HepG2 (cell line): Measurements from ENCODE around the gene ESYT2. TPM values are rescaled to one million over a fixed set of nuclear protein-coding genes. Genes with fewer than 3 reads are reported as not detected.
A peak's percentile ranks its signal among the peaks of the same experiment; 100 is the strongest.
"Not testable (repeated sequence)": the region's sequence is repeated elsewhere in the genome, so short reads cannot be mapped to it uniquely, and the experiment has no call there.

Source experiments
- ATAC-seq: fragments of 200-7000 bp; cut with Tn5 transposase; 3 replicates; pipeline ENCODE4 v1.9.1; 2020; ENCODE audit warnings: mild to moderate bottlenecking, moderate library complexity
- BruUV-seq: library from RNA; stranded (reverse); fragments of 400-500 nt; replicated peaks from 2 replicates; lab custom pipeline; 2021; lab: Mats Ljungman, UMichigan
- CTCF ChIA-PET: fragments of 300-600 bp; formaldehyde crosslinking; extraction: SDS; loops from one replicate; lab custom pipeline; 2021; ENCODE audit warnings: low total read pairs, inconsistent platforms, low intra/inter-chr PET ratio; lab: Yijun Ruan, JAX
- POLR2A ChIA-PET: fragments of 350-600 bp; sonication (Branson Sonifier 250); formaldehyde crosslinking; loops from one replicate; lab custom pipeline; 2020; ENCODE audit warnings: antibody characterized with exemption, inconsistent platforms; lab: Yijun Ruan, JAX
- DNase-seq: peaks from one replicate; pipeline ENCODE4 v3.0.0-alpha.2; 2015; ENCODE audit warnings: low spot score
- FAIRE-seq: peaks from 3 replicates; lab custom pipeline; 2011; peaks lifted over from hg19 to GRCh38; lab: Jason Lieb, UNC
- H2AFZ ChIP-seq: one replicate; pipeline ENCODE4 v1.6.1; 2011; ENCODE audit warnings: low read length, inconsistent platforms
- H3K27ac ChIP-seq: fragments of 300-600 bp; 3 replicates; pipeline ENCODE4 v1.8.0; 2011; ENCODE audit warnings: mixed run types, mild to moderate bottlenecking, mixed read lengths, low read length, inconsistent platforms; ENCODE audit not compliant: insufficient read depth; ENCODE audit errors: extremely low read length
- H3K27me3 ChIP-seq, 2 experiments: fragments of 200-600 bp in 1 of 2; 2 replicates in 1 of 2; 3 replicates in 1 of 2; pipeline versions ENCODE4 v1.6.0 to v1.8.0; 2011; ENCODE audit warnings: low read length in 2 of 2, mild to moderate bottlenecking in 2 of 2, moderate library complexity in 2 of 2, inconsistent platforms in 1 of 2; ENCODE audit not compliant: insufficient read depth in 2 of 2, control insufficient read depth in 1 of 2
- H3K36me3 ChIP-seq, 2 experiments: fragments of 200-600 bp in 1 of 2; replicated peaks in 1 of 2; 2 replicates in 1 of 2; 3 replicates in 1 of 2; pipeline versions ENCODE4 v1.5.1 to v1.8.0; 2011; ENCODE audit warnings: low read length in 2 of 2, inconsistent platforms in 1 of 2; ENCODE audit not compliant: insufficient read depth in 2 of 2, control insufficient read depth in 1 of 2
- H3K4me1 ChIP-seq: 2 replicates; pipeline ENCODE4 v1.5.1; 2012; ENCODE audit warnings: low read length, inconsistent platforms; ENCODE audit not compliant: insufficient read depth
- H3K4me2 ChIP-seq: 2 replicates; pipeline ENCODE4 v1.6.0; 2011; ENCODE audit warnings: low read depth, low read length, inconsistent platforms
- H3K4me3 ChIP-seq, 3 experiments: fragments of 200-600 bp in 1 of 3; sonication (generic), shearing (Covaris generic) in 1 of 3; replicated peaks in 1 of 3; 2 replicates each; pipeline ENCODE4 v1.5.1; 2011 to 2016; ENCODE audit warnings: low read length in 3 of 3, inconsistent platforms in 2 of 3, low read depth in 2 of 3, mild to moderate bottlenecking in 2 of 3, control low read depth in 1 of 3, mixed read lengths in 1 of 3; ENCODE audit not compliant: insufficient read depth in 1 of 3
- H3K79me2 ChIP-seq: one replicate; pipeline ENCODE4 v1.6.1; 2011; ENCODE audit warnings: low read length, inconsistent platforms; ENCODE audit not compliant: insufficient read depth
- H3K9ac ChIP-seq: 2 replicates; pipeline ENCODE4 v1.6.0; 2011; ENCODE audit warnings: mild to moderate bottlenecking, low read depth, low read length, inconsistent platforms; ENCODE audit not compliant: insufficient read depth
- H3K9me3 ChIP-seq: 2 replicates; pipeline ENCODE4 v1.5.1; 2012; ENCODE audit warnings: mild to moderate bottlenecking, low read length
- H4K20me1 ChIP-seq: 2 replicates; pipeline ENCODE4 v1.6.0; 2011; ENCODE audit warnings: inconsistent platforms, mild to moderate bottlenecking, low read length, moderate library complexity; ENCODE audit not compliant: insufficient read depth
- MAFF ChIP-seq: IDR thresholded peaks from 2 replicates; pipeline ENCODE4 v1.6.1; 2011; ENCODE audit warnings: low read depth, low read length, improper control_type of control experiment
- MAFK ChIP-seq, 2 experiments: IDR thresholded peaks in 1 of 2; conservative IDR thresholded peaks in 1 of 2; 2 replicates each; pipeline ENCODE4 v1.6.1; 2011; ENCODE audit warnings: improper control_type of control experiment in 2 of 2, low read length in 2 of 2
- NFYB ChIP-seq: sonication (generic); formaldehyde crosslinking; IDR thresholded peaks from 2 replicates; pipeline ENCODE4 v1.4.0; 2020; ENCODE audit warnings: missing genetic modification reagents
- NFYC ChIP-seq: IDR thresholded peaks from 2 replicates; pipeline ENCODE4 v1.6.1; 2016; ENCODE audit warnings: missing genetic modification reagents, missing compliant biosample characterization
- POGZ ChIP-seq: sonication (generic); formaldehyde crosslinking; IDR thresholded peaks from 2 replicates; pipeline ENCODE4 v1.4.0; 2020; ENCODE audit warnings: mild to moderate bottlenecking, missing genetic modification reagents
- POLR2AphosphoS5 ChIP-seq: IDR thresholded peaks from 2 replicates; pipeline ENCODE4 v1.6.1; 2012; ENCODE audit warnings: low read depth, low read length
- POLR2G ChIP-seq: fragments of 200-400 bp; formaldehyde crosslinking; IDR thresholded peaks from 2 replicates; pipeline ENCODE4 v1.6.1; 2018; ENCODE audit warnings: mild to moderate bottlenecking, low read depth, low read length, moderate library complexity
- SRF ChIP-seq: IDR thresholded peaks from 2 replicates; pipeline ENCODE4 v1.6.1; 2011; ENCODE audit warnings: mild to moderate bottlenecking, low read depth, low read length, moderate library complexity
- ZMYM2 ChIP-seq: sonication (generic); formaldehyde crosslinking; IDR thresholded peaks from 2 replicates; pipeline ENCODE4 v1.8.0; 2022; ENCODE audit warnings: mild to moderate bottlenecking, missing genetic modification reagents
- WGBS: methylation state at CpG from one replicate; pipeline ENCODE4 v1.1.6; 2017; ENCODE audit warnings: low lambda C conversion rate; 5-methylcytosine and 5-hydroxymethylcytosine counted together
- in situ Hi-C: cut with HindIII; loops from 2 replicates; pipeline ENCODE4 v1.10.0; 2017; ENCODE audit warnings: low pct_unique_long_range_greater_than_20kb; ENCODE audit not compliant: extremely low pct_ligation_motif_present
- intact Hi-C: fragments of 100-400 bp; cut with micrococcal nuclease; formaldehyde crosslinking; loops from one replicate; pipeline ENCODE4 v1.10.0; 2022; ENCODE audit not compliant: unreplicated experiment
- polyA plus RNA-seq, 8 experiments: library from polyadenylated mRNA; depleted of rRNA in 3 of 8; stranded (reverse) in 7 of 8; unstranded in 1 of 8; fragments of >200 nt; fragmentation: Illumina TruSeq in 4 of 8; extraction: Trizol in 4 of 8; gene quantifications; 2 replicates each; pipeline versions ENCODE4 v1.2.1 to v1.2.3, GENCODE V29; 2011 to 2016; ENCODE audit warnings: low read depth in 4 of 8, missing spikeins in 1 of 8, mixed read lengths in 1 of 8; ENCODE audit not compliant: insufficient read depth in 1 of 8
- total RNA-seq, 5 experiments: library from RNA; depleted of rRNA; stranded (reverse); fragments of >200 nt; fragmentation: Illumina TruSeq; extraction: Trizol; gene quantifications; 2 replicates each; pipeline ENCODE4 v1.2.3, GENCODE V29; 2016; ENCODE audit warnings: low read depth in 1 of 5
- TF ChIP-seq, protein P1 (sequence below): sonication (generic); formaldehyde crosslinking; IDR thresholded peaks from 2 replicates; pipeline ENCODE4 v1.5.0; 2020; ENCODE audit warnings: mild to moderate bottlenecking, missing genetic modification reagents, borderline replicate concordance
- TF ChIP-seq, protein P2 (sequence below): IDR thresholded peaks from 2 replicates; pipeline ENCODE4 v1.6.1; 2016; ENCODE audit warnings: low read depth

Gene ESYT2
- total and polyA plus RNA-seq, 2 of the 13 experiments (the other 11 are each of a cell fraction or from before 2014, with no cell fraction given) = 28.5 to 37.3 TPM

DNA sequence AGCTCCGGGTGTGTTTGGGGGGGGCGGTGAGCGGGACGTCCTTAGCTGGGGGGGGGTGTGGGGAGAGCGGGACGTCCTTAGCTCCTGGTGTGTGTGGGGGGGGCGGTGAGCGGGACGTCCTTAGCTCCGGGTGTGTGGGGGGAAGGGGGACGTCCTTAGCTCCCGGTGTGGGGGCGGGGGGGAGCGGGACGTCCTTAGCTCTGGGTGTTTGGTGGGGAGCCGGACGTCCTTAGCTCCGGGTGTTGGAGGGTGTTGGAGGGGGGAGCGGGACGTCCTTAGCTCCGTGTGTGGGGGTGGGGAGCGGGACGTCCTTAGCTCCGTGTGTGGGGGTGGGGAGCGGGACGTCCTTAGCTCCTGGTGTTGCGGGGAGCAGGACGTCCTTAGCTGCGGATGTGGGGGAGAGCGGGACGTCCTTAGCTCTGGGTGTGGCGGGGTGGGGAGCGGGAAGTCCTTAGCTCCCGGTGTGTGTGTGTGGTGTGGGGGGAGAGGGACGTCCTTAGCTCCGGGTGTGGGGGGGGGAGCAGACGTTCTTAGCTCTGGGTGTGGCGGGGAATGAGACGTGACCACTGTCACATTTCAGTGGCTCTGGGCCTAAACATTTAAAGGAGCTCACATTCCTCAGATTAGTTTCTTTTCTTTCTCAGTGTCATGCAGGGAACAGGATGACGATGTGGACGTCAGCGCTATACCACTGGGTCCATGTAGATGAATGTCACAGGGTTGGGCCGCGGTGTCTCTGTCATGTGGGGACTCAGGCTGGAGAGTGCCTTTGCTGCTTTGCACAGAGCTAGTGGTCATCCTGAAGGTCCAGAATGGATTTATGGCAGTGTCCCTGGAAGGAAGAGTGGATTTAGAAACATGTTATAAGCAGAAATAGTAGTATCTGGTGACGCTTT lies 34.5 kb upstream of the ESYT2 start (continued):
- TF ChIP-seq, protein P1, sequence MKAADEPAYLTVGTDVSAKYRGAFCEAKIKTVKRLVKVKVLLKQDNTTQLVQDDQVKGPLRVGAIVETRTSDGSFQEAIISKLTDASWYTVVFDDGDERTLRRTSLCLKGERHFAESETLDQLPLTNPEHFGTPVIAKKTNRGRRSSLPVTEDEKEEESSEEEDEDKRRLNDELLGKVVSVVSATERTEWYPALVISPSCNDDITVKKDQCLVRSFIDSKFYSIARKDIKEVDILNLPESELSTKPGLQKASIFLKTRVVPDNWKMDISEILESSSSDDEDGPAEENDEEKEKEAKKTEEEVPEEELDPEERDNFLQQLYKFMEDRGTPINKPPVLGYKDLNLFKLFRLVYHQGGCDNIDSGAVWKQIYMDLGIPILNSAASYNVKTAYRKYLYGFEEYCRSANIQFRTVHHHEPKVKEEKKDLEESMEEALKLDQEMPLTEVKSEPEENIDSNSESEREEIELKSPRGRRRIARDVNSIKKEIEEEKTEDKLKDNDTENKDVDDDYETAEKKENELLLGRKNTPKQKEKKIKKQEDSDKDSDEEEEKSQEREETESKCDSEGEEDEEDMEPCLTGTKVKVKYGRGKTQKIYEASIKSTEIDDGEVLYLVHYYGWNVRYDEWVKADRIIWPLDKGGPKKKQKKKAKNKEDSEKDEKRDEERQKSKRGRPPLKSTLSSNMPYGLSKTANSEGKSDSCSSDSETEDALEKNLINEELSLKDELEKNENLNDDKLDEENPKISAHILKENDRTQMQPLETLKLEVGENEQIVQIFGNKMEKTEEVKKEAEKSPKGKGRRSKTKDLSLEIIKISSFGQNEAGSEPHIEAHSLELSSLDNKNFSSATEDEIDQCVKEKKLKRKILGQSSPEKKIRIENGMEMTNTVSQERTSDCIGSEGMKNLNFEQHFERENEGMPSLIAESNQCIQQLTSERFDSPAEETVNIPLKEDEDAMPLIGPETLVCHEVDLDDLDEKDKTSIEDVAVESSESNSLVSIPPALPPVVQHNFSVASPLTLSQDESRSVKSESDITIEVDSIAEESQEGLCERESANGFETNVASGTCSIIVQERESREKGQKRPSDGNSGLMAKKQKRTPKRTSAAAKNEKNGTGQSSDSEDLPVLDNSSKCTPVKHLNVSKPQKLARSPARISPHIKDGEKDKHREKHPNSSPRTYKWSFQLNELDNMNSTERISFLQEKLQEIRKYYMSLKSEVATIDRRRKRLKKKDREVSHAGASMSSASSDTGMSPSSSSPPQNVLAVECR (CRISPR knock-in tag) = peak; percentile 31; the same call in 1 of the 2 replicates
- TF ChIP-seq, all 625 proteins: peak for 48

DNA sequence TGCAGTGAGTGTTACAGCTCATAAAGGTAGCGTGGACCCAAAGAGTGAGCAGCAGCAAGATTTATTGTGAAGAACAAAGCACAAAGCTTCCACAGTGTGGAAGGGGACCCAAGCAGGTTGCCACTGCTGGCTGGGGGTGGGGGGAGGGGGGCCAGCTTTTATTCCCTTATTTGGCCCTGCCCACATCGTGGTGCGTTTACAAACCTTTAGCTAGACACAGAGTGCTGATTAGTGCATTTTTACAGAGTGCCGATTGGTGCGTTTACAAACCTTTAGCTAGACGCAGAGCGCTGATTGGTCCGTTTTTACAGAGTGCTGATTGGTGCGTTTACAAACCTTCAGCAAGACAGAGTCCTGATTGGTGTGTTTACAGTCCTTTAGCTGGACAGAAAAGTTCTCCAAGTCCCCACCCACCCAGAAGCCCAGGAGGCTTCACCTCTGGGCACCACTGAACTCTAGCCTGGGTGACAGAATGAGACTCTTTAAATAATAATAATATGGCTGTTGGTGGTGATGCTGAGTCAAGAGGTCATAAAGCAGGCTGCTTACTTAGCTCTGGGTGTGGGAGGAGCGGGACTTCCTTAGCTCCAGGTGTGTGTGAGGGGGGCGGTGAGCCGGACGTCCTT lies 33.8 kb upstream of the ESYT2 start:
- Histone ChIP-seq H3K4me3 (peak overlapping the region; percentile 46 to 71 (median 67); a peak in 5 of 6 replicates), H3K4me1 (peaks cover 66% of the 10 kb centered on the region)
- FAIRE-seq, H4K20me1 ChIP-seq, H3K79me2 ChIP-seq, CTCF ChIA-PET, in situ Hi-C loops, H3K9ac ChIP-seq, BruUV-seq, H3K9me3 ChIP-seq, H3K36me3 ChIP-seq, H3K27me3 ChIP-seq, H2AFZ ChIP-seq: not testable (repeated sequence)
- 70% methylated on average over 13 of the region's 13 CpGs for WGBS
- peak; percentile 68 for DNase-seq
- TF ChIP-seq POLR2G (peak; percentile 49; the same call in 1 of the 2 replicates), NFYC (CRISPR knock-in tag) (peak; percentile 82), POLR2AphosphoS5 (peak; percentile 48), SRF (peak; percentile 63), ZMYM2 (peak; percentile 64; the same call in 1 of the 2 replicates), MAFF (peak; percentile 89), NFYB (CRISPR knock-in tag) (peak; percentile 80), MAFK (conservative IDR thresholded peaks at IDR 0.05 in 1 of 2, IDR thresholded peaks at IDR 0.05 in 1 of 2; ENCODE audit: low read length in 2 of 2) (peak; percentile 87 to 88), POGZ (peak; percentile 82)
- TF ChIP-seq, protein P2, sequence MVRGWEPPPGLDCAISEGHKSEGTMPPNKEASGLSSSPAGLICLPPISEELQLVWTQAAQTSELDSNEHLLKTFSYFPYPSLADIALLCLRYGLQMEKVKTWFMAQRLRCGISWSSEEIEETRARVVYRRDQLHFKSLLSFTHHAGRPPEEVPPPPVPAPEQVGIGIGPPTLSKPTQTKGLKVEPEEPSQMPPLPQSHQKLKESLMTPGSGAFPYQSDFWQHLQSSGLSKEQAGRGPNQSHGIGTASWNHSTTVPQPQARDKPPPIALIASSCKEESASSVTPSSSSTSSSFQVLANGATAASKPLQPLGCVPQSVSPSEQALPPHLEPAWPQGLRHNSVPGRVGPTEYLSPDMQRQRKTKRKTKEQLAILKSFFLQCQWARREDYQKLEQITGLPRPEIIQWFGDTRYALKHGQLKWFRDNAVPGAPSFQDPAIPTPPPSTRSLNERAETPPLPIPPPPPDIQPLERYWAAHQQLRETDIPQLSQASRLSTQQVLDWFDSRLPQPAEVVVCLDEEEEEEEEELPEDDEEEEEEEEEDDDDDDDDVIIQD (CRISPR knock-in tag) = peak; percentile 62; the same call in 1 of the 2 replicates
- TF ChIP-seq, all 625 proteins: peak for 10; not testable (repeated sequence) for 615
- Histone ChIP-seq H3K27ac (peak overlapping the region; percentile 61), H3K4me2 (peak overlapping the region; percentile 25)
- POLR2A ChIA-PET = interaction anchor here (0.6 to 2.7 kb wide), 13 partner anchors 10 to 431 kb away, joined by 3 to 63 read pairs (median 3); partner anchors contain the start of genes ESYT2 and NCAPG2
- ATAC-seq = peak; percentile 69
- intact Hi-C loops = not testable (repeated sequence)
